ENCODE results near the gene GFAP. TPM values are rescaled to one million over a fixed set of nuclear protein-coding genes. Genes with fewer than 3 reads are reported as not detected.

Gene GFAP
- total RNA-seq, 2 donors from 2014 or later = 0.35 TPM; not detected in 1

- Histone ChIP-seq H3K4me1 (ENCODE audit: control insufficient read depth, insufficient read depth, low read length) (no peaks in the 10 kb centered on the region), H3K4me3 (ENCODE audit: low read length) (no peak overlapping the region), H3K27ac (ENCODE audit: low read depth, low read length) (no peak overlapping the region), H3K36me3 (ENCODE audit: control insufficient read depth, insufficient read depth, low read length) (peaks cover 79% of the 10 kb centered on the region), H3K9ac (ENCODE audit: extremely low read depth, low read length, poor library complexity, severe bottlenecking) (no peak overlapping the region), H3K9me3 (ENCODE audit: control insufficient read depth, low read length) (no peaks in the 10 kb centered on the region), H3K27me3 (ENCODE audit: control insufficient read depth, insufficient read depth, low read length, poor library complexity, severe bottlenecking) (no peaks in the 10 kb centered on the region)
- Mint-ChIP-seq H3K27me3 (ENCODE audit: insufficient read depth) (no peaks in the 10 kb centered on the region), H3K4me1 (peaks cover 9% of the 10 kb centered on the region), H3K36me3 (ENCODE audit: low read depth) (peaks cover 52% of the 10 kb centered on the region), H3K27ac (no peak overlapping the region), H3K4me3 (no peak overlapping the region), H3K9me3 (no peaks in the 10 kb centered on the region)
- DNase-seq = peak; percentile 36
- 97 to 100% methylated on average over 3 to 6 of the region's 6 CpGs for WGBS, 2 experiments (ENCODE audit: insufficient coverage in 1 of 2, insufficient read length in 1 of 2)
- TF ChIP-seq CTCF (conservative IDR thresholded peaks at IDR 0.05) = no peak
Measured at GRCh38 chr17:44932787-44933097, 17.4 kb upstream of the GFAP start.

GRCh38 chr17:44932096-44932786 lies 16.9 kb upstream of the GFAP start:
- Mint-ChIP-seq H3K27ac (no peak overlapping the region), H3K4me3 (no peak overlapping the region), H3K4me1 (peaks cover 9% of the 10 kb centered on the region), H3K27me3 (ENCODE audit: insufficient read depth) (no peaks in the 10 kb centered on the region), H3K9me3 (no peaks in the 10 kb centered on the region), H3K36me3 (ENCODE audit: low read depth) (peaks cover 56% of the 10 kb centered on the region)
- Histone ChIP-seq H3K27ac (ENCODE audit: low read depth, low read length) (no peak overlapping the region), H3K9ac (ENCODE audit: extremely low read depth, low read length, poor library complexity, severe bottlenecking) (no peak overlapping the region), H3K9me3 (ENCODE audit: control insufficient read depth, low read length) (no peaks in the 10 kb centered on the region), H3K4me1 (ENCODE audit: control insufficient read depth, insufficient read depth, low read length) (no peaks in the 10 kb centered on the region), H3K36me3 (ENCODE audit: control insufficient read depth, insufficient read depth, low read length) (peaks cover 79% of the 10 kb centered on the region), H3K4me3 (ENCODE audit: low read length) (no peak overlapping the region), H3K27me3 (ENCODE audit: control insufficient read depth, insufficient read depth, low read length, poor library complexity, severe bottlenecking) (no peaks in the 10 kb centered on the region)
- no peak for TF ChIP-seq CTCF (conservative IDR thresholded peaks at IDR 0.05)
- 95 to 98% methylated on average over 6 to 8 of the region's 8 CpGs for WGBS, 2 experiments (ENCODE audit: insufficient coverage in 1 of 2, insufficient read length in 1 of 2)
- peak; percentile 36 for DNase-seq

DNA sequence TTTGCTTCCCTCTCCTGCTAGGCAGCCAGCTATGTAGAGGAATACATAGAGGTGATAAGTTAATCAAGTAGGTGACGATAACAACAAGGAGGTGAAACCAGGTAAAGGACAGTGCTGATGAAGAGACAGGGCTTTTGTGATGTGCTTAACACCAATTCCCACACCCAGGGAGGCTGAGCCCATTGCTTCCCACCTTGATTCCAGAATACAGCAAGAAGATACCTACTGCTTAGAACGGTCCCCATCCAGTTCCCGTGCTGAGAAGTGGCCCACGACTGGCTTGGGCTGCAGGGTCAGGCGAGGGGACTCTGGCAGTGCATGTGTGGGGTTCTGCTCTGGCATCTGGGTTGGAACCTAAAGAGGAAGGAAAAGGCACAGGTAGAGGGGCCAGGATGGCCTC lies 16.1 kb upstream of the GFAP start:
- peaks cover 77% of the 10 kb centered on the region for H3K36me3 ChIP-seq (ENCODE audit: control insufficient read depth, insufficient read depth, low read length)
- H3K9me3 Mint-ChIP-seq = no peaks in the 10 kb centered on the region
- H3K9me3 ChIP-seq (ENCODE audit: control insufficient read depth, low read length) = no peaks in the 10 kb centered on the region
- no peak for TF ChIP-seq CTCF (conservative IDR thresholded peaks at IDR 0.05)
- H3K27ac Mint-ChIP-seq = peak overlapping the region; percentile 20
- H3K36me3 Mint-ChIP-seq (ENCODE audit: low read depth) = peaks cover 60% of the 10 kb centered on the region
- DNase-seq = peak; percentile 60
- H3K4me3 Mint-ChIP-seq = no peak overlapping the region
- no peak overlapping the region for H3K9ac ChIP-seq (ENCODE audit: extremely low read depth, low read length, poor library complexity, severe bottlenecking)
- no peak overlapping the region for H3K4me3 ChIP-seq (ENCODE audit: low read length)
- WGBS, 2 experiments (ENCODE audit: insufficient coverage in 1 of 2, insufficient read length in 1 of 2) = 93 to 100% methylated on average over 3 to 5 of the region's 5 CpGs
- no peaks in the 10 kb centered on the region for H3K4me1 ChIP-seq (ENCODE audit: control insufficient read depth, insufficient read depth, low read length)
- no peak overlapping the region for H3K27ac ChIP-seq (ENCODE audit: low read depth, low read length)
- H3K27me3 ChIP-seq (ENCODE audit: control insufficient read depth, insufficient read depth, low read length, poor library complexity, severe bottlenecking) = no peaks in the 10 kb centered on the region
- H3K27me3 Mint-ChIP-seq (ENCODE audit: insufficient read depth) = no peaks in the 10 kb centered on the region
- peaks cover 9% of the 10 kb centered on the region for H3K4me1 Mint-ChIP-seq
